KMS-11 (cell line): Measurements from ENCODE around the gene ATP1A2.

ENCODE experiments used
- H2AFZ ChIP-seq: fragments of 200-600 bp; sonication (generic); 2 replicates; pipeline ENCODE4 v1.6.1; 2016; ENCODE audit warnings: antibody characterized with exemption, mixed run types, low read depth
- H3K27ac ChIP-seq: fragments of 200-600 bp; sonication (generic); 2 replicates; pipeline ENCODE4 v1.6.1; 2016; ENCODE audit warnings: mild to moderate bottlenecking, mixed run types
- H3K27me3 ChIP-seq: fragments of 200-600 bp; sonication (generic); 2 replicates; pipeline ENCODE4 v1.6.1; 2017; ENCODE audit warnings: mild to moderate bottlenecking, low read depth, mixed run types, moderate library complexity; ENCODE audit not compliant: insufficient read depth
- H3K36me3 ChIP-seq: fragments of 200-600 bp; sonication (generic); 2 replicates; pipeline ENCODE4 v1.6.1; 2017; ENCODE audit warnings: mild to moderate bottlenecking, mixed run types; ENCODE audit not compliant: insufficient read depth
- H3K4me1 ChIP-seq: fragments of 200-600 bp; sonication (generic); 2 replicates; pipeline ENCODE4 v1.6.1; 2016; ENCODE audit warnings: mild to moderate bottlenecking, low read depth, mixed run types; ENCODE audit not compliant: poor library complexity, severe bottlenecking
- H3K4me2 ChIP-seq: fragments of 200-600 bp; sonication (generic); 2 replicates; pipeline ENCODE4 v1.7.0; 2016; ENCODE audit warnings: mild to moderate bottlenecking, mixed run types
- H3K4me3 ChIP-seq: fragments of 200-600 bp; sonication (generic); IDR thresholded peaks from 2 replicates; pipeline ENCODE4 v1.6.1; 2017; ENCODE audit warnings: low read depth, low read length, mixed read lengths; ENCODE audit not compliant: insufficient read depth
- H3K79me2 ChIP-seq: fragments of 200-600 bp; sonication (generic); 2 replicates; pipeline ENCODE4 v1.6.1; 2016; ENCODE audit warnings: low read depth, mixed run types; ENCODE audit not compliant: insufficient read depth
- H3K9ac ChIP-seq: fragments of 200-600 bp; sonication (generic); 2 replicates; pipeline ENCODE4 v1.6.1; 2016; ENCODE audit warnings: mild to moderate bottlenecking, mixed run types
- H4K20me1 ChIP-seq: fragments of 200-600 bp; sonication (generic); 2 replicates; pipeline ENCODE4 v1.6.1; 2016; ENCODE audit warnings: mild to moderate bottlenecking, mixed run types; ENCODE audit not compliant: insufficient read depth
- TF ChIP-seq, protein P1 (sequence below): fragments of 200-600 bp; sonication (generic); conservative IDR thresholded peaks from 2 replicates; pipeline ENCODE4 v1.6.1; 2017; ENCODE audit warnings: low read depth, mild to moderate bottlenecking, antibody characterized with exemption, low read length, moderate library complexity, mixed read lengths

Gene ATP1A2

GRCh38 chr1:160076295-160076694 is 39.3 kb upstream of the ATP1A2 start:
- H3K4me2 ChIP-seq: no peak overlapping the region
- H2AFZ ChIP-seq: no peak overlapping the region
- H3K79me2 ChIP-seq: no peaks in the 10 kb centered on the region
- H3K4me3 ChIP-seq: no peak overlapping the region
- peaks cover 20% of the 10 kb centered on the region; the same call in 1 of the 2 replicates for H3K27me3 ChIP-seq
- H3K4me1 ChIP-seq: peaks cover 46% of the 10 kb centered on the region
- H3K27ac ChIP-seq: no peak overlapping the region
- H3K9ac ChIP-seq: no peak overlapping the region
- no peaks in the 10 kb centered on the region for H3K36me3 ChIP-seq
- H4K20me1 ChIP-seq: no peaks in the 10 kb centered on the region
- TF ChIP-seq, protein P1, sequence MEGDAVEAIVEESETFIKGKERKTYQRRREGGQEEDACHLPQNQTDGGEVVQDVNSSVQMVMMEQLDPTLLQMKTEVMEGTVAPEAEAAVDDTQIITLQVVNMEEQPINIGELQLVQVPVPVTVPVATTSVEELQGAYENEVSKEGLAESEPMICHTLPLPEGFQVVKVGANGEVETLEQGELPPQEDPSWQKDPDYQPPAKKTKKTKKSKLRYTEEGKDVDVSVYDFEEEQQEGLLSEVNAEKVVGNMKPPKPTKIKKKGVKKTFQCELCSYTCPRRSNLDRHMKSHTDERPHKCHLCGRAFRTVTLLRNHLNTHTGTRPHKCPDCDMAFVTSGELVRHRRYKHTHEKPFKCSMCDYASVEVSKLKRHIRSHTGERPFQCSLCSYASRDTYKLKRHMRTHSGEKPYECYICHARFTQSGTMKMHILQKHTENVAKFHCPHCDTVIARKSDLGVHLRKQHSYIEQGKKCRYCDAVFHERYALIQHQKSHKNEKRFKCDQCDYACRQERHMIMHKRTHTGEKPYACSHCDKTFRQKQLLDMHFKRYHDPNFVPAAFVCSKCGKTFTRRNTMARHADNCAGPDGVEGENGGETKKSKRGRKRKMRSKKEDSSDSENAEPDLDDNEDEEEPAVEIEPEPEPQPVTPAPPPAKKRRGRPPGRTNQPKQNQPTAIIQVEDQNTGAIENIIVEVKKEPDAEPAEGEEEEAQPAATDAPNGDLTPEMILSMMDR: no peak

DNA sequence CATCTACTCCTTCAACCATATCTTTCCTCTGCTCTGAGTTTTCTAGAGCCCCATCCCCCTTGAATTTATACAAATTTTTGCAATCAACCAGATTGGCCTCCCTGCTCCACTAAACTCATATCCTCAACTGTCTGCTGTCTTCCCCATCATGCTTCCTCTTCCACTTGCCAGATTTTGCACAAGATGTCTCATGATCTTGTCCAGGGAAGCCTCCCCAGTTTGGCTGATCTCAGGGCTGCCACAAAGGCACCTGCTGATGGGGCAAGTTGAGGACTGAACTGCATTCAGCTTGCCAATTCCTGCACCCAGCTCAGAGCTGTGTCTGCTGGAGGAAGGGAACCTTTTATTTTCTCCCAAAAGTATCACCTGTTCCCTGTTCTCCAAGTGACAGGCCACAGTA is 38.1 kb upstream of the ATP1A2 start:
- H3K79me2 ChIP-seq: no peaks in the 10 kb centered on the region
- H3K27ac ChIP-seq: no peak overlapping the region
- TF ChIP-seq, protein P1: no peak
- no peaks in the 10 kb centered on the region for H4K20me1 ChIP-seq
- H3K4me3 ChIP-seq: no peak overlapping the region
- H3K36me3 ChIP-seq: no peaks in the 10 kb centered on the region
- peaks cover 35% of the 10 kb centered on the region for H3K4me1 ChIP-seq
- no peak overlapping the region for H3K9ac ChIP-seq
- H3K4me2 ChIP-seq: no peak overlapping the region
- peaks cover 30% of the 10 kb centered on the region; the same call in 1 of the 2 replicates for H3K27me3 ChIP-seq
- no peak overlapping the region for H2AFZ ChIP-seq

DNA sequence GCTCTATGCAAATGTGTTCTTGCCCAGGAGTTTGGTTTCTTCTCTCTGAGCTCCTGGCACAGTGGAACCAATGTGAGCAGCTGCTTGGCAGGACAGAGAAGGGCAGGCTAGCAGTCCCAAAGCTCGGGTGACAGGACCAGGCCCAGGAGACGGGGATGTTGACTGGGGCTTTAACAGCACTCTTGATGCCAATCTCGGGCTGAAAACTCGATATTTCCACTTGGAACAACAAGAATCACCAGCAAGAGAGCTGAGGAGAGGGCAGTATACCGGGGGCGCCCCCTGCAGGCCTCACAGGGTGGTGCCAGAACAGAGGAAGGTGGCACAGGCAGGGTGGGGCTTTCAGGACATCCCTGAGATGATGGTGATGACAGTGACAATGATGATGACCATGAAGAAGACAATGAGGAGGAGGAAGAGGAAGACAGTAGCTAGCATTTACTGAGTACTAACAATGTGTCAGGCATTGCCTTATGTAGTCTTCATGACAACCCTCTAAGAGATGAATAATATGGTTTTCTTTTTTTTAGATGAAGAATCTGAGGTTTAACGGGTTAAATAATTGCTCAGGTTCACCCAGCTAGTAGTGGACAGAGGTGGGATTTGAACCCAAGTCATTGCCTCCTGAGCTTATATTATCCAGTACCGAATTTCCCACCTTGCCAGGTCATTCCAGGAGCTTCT is 36.9 kb upstream of the ATP1A2 start:
- peaks cover 42% of the 10 kb centered on the region; the same call in 1 of the 2 replicates for H3K27me3 ChIP-seq
- H3K79me2 ChIP-seq: no peaks in the 10 kb centered on the region
- H3K4me1 ChIP-seq: peaks cover 24% of the 10 kb centered on the region
- no peak overlapping the region for H3K4me3 ChIP-seq
- H3K4me2 ChIP-seq: peak overlapping the region; percentile 40
- H4K20me1 ChIP-seq: no peaks in the 10 kb centered on the region
- H3K36me3 ChIP-seq: no peaks in the 10 kb centered on the region
- peak overlapping the region; percentile 53; the same call in 1 of the 2 replicates for H2AFZ ChIP-seq
- no peak overlapping the region for H3K27ac ChIP-seq
- no peak overlapping the region for H3K9ac ChIP-seq
- TF ChIP-seq, protein P1: peak; percentile 100

- TF ChIP-seq, protein P1: no peak
- H3K27me3 ChIP-seq: peaks cover 42% of the 10 kb centered on the region; the same call in 1 of the 2 replicates
- no peak overlapping the region for H3K4me2 ChIP-seq
- H3K4me1 ChIP-seq: peaks cover 23% of the 10 kb centered on the region
- no peak overlapping the region for H3K27ac ChIP-seq
- no peaks in the 10 kb centered on the region for H3K79me2 ChIP-seq
- H3K4me3 ChIP-seq: no peak overlapping the region
- no peak overlapping the region for H2AFZ ChIP-seq
- no peaks in the 10 kb centered on the region for H4K20me1 ChIP-seq
- H3K36me3 ChIP-seq: no peaks in the 10 kb centered on the region
- no peak overlapping the region for H3K9ac ChIP-seq
Observed at GRCh38 chr1:160079448-160079847, 36.1 kb upstream of the ATP1A2 start.
